GM13976 (cell line): ENCODE data around the gene TMPRSS5.

Experiments
- DNase-seq: peaks from one replicate; pipeline ENCODE4 v3.0.0; 2012; ENCODE audit warnings: low spot score
- in situ Hi-C: fragments of 300-500 bp; cut with MboI; formaldehyde crosslinking; loops from one replicate; pipeline ENCODE4 v1.12.0; 2022; ENCODE audit warnings: low sequenced_read_pairs, mixed read lengths, inconsistent platforms; ENCODE audit not compliant: unreplicated experiment
- TF ChIP-seq, protein P1 (sequence below): IDR thresholded peaks from 2 replicates; pipeline ENCODE4 v1.5.1; 2012; ENCODE audit warnings: borderline replicate concordance, mild to moderate bottlenecking; ENCODE audit not compliant: insufficient read depth; ENCODE audit errors: extremely low read depth, missing control alignments, control extremely low read depth

TMPRSS5 gene

DNA sequence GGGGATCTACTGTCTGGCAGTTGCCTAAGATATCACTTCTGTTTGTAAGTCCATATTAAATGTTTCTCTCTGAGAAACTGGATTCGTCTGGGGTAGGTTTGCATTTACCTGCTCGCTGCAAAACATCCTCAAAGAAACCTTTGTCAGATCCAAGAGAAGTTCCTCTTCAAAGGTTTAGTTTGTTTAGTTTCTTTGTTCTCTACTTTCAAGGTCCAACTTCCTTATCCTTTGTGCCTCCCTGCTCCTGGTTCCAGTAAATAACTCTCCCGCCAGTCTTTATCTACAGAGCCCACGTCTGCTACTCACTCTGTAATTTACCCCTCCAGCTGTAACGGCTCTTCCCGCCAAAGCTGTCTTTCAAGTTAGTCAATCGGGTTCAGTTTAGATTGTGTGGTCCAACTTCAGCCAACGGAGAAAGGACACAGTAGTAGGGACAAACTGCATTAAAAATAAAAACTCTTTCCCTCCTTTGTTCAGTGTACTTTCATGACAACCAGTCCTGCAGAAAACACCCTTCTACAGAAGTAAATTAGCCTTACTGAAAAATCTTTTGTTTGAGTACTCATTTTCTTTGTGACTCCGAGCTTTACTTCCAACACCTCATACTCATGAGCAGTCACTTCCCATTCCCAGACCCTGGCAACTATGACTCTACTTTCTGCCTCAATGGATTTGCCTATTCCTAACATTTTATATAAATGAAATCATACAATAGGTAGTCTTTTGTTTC, 41.0 kb downstream of the TMPRSS5 start:
- no peak for DNase-seq
- TF ChIP-seq, protein P1, sequence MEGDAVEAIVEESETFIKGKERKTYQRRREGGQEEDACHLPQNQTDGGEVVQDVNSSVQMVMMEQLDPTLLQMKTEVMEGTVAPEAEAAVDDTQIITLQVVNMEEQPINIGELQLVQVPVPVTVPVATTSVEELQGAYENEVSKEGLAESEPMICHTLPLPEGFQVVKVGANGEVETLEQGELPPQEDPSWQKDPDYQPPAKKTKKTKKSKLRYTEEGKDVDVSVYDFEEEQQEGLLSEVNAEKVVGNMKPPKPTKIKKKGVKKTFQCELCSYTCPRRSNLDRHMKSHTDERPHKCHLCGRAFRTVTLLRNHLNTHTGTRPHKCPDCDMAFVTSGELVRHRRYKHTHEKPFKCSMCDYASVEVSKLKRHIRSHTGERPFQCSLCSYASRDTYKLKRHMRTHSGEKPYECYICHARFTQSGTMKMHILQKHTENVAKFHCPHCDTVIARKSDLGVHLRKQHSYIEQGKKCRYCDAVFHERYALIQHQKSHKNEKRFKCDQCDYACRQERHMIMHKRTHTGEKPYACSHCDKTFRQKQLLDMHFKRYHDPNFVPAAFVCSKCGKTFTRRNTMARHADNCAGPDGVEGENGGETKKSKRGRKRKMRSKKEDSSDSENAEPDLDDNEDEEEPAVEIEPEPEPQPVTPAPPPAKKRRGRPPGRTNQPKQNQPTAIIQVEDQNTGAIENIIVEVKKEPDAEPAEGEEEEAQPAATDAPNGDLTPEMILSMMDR = no peak
- in situ Hi-C loops = no loop called here

DNA sequence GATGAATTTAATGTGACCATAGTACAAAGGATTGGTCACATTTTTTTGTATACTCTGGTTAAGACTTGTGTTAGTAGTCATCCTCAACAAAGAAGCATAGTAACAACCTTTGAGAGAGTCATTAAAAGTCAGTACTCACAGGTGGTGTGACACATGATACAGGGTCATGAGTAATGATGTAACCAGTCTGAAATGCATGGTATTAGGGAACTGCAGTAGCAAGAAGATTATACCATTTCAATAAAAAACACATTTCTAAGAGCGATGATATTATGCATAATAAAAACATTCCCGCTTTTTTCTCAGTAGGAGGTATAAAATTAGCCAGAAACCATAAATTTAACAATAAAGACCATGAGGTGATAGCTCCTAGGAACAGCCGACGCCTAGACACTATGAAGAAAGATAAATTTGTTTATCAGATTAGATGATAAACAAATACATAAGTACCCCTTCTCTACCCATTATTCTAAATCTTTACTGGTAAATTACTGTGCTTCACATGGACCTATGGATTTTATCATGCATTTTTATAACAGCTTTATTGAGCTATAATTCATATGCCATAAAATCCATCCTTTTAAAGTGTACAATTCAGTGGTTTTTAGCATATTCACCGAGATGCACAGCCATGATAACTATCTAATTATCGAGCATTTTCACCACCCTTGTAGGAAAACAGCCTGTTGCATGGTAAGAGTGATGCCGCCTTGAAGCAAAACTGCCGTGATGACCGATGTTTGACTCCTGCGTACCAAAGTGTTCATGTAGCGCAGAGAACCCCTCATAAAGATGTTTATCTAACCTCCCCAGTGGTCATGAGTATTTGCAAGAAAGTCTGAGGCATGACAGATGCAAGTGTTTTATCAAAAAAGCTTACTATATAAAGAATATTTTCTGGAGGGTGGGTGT, 41.8 kb downstream of the TMPRSS5 start:
- in situ Hi-C loops = no loop called here
- DNase-seq = no peak
- TF ChIP-seq, protein P1 = no peak

DNA sequence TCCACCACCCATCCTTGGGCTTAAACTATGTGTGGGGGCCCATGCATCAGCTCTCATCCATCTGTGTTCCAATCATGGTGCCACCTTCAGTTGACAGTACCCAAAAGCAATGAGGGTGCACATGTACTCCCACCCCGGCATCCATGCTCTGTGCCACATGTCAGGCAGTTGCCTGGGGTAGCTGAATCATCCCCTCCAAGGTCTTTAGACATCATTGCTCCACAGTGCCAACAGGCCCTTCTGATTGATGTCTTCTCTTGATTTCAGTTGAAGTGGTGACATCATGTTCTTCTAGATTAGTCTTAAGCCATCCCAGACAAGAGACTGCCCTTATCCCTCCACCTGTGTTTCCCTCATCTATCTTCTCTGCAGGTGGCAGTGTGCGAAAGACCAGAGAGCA, 42.5 kb downstream of the TMPRSS5 start:
- DNase-seq = no peak
- TF ChIP-seq, protein P1 = no peak
- in situ Hi-C loops = no loop called here

DNA sequence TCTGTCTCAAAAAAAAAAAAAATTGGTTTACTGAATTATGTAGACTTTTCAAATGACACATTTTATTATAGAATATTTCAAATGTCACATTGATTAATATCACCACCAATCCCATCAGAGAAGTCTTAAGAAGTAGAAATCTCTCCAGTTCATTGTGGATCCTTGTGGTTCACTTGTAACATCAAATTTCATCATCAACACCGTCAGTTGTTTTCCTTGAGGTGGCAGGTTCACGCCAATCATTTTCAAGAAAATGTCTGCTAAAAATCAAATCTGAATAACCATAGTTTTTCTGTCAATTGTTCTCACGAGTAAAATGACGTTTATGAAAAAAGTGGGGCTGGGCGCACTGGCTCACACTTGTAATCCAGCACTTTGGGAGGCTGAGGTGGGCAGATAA, 50.3 kb downstream of the TMPRSS5 start:
- TF ChIP-seq, protein P1 = no peak
- in situ Hi-C loops = no loop called here
- DNase-seq = no peak

DNA sequence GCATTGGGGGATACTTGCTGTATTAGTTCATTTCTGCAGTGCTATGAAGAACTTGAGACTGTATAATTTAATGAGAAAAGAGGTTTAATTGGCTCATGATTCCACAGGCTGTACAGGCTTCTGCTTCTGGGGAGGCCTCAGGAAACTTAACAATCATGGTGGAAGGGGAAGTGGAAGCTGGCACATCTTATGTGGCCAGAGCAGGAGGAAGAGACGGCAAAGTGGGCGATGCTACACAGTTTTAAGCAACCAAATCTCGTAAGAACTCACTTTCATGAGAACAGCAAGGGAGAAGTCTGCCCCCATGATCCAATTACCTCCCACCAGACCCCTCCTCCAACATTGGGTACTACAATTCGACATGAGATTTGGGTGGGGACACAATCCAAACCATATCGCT, 55.1 kb downstream of the TMPRSS5 start:
- TF ChIP-seq, protein P1 = no peak
- no peak for DNase-seq
- in situ Hi-C loops = no loop called here

DNA sequence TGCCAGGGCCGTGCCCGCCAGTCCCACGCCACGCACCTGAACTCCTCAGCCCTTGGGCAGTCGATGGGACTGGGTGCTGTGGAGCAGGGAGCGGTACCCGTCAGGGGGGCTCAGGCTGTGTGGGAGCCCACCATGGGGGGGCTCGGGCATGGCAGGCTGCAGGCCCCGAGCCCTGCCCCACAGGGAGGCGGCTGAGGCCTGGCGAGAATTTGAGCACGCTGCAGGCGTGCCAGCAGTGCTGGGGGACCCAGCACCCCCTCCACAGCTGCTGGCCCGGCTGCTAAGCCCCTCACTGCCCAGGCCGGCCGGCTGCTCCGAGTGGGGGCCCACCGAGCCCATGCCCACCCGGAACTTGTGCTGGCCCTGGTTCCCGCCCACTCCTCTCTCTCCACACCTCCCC, 56.8 kb downstream of the TMPRSS5 start:
- DNase-seq = no peak
- in situ Hi-C loops = no loop called here
- TF ChIP-seq, protein P1 = no peak
